H1 (cell line): ENCODE data around the gene ZNF536. TPM values are rescaled to one million over a fixed set of nuclear protein-coding genes. Genes with fewer than 3 reads are reported as not detected.

Experiments
- CHD7 ChIP-seq: fragments of 300-600 bp; sonication (generic); IDR thresholded peaks from 2 replicates; pipeline ENCODE4 v1.7.1; 2012; ENCODE audit warnings: low read length, moderate library complexity, mild to moderate bottlenecking, inconsistent platforms; ENCODE audit not compliant: insufficient replicate concordance
- FOSL1 ChIP-seq: IDR thresholded peaks from 2 replicates; pipeline ENCODE4 v1.6.1; 2011; ENCODE audit warnings: mild to moderate bottlenecking, low read depth, low read length, moderate library complexity; ENCODE audit not compliant: insufficient read depth
- JUND ChIP-seq: IDR thresholded peaks from 2 replicates; pipeline ENCODE4 v1.6.1; 2011; ENCODE audit warnings: mild to moderate bottlenecking, improper control_type of control experiment, low read length
- RNF2 ChIP-seq: fragments of 200-900, 300-1000 bp; sonication (generic); IDR thresholded peaks from 2 replicates; pipeline ENCODE4 v1.7.1; 2016; ENCODE audit warnings: borderline replicate concordance, low read depth, mild to moderate bottlenecking, antibody characterized with exemption, low read length; ENCODE audit not compliant: poor library complexity, severe bottlenecking; ENCODE audit errors: missing control alignments
- SAP30 ChIP-seq: fragments of 300-600 bp; sonication (generic); IDR thresholded peaks from 2 replicates; pipeline ENCODE4 v1.7.1; 2012; ENCODE audit warnings: low read length, moderate library complexity, mild to moderate bottlenecking, inconsistent platforms; ENCODE audit not compliant: insufficient read depth, insufficient replicate concordance
- SP4 ChIP-seq: IDR thresholded peaks from 2 replicates; pipeline ENCODE4 v1.6.1; 2012; ENCODE audit warnings: low read length, inconsistent platforms
- SRF ChIP-seq: IDR thresholded peaks from 2 replicates; pipeline ENCODE4 v1.6.1; 2011; ENCODE audit warnings: mild to moderate bottlenecking, low read depth, low read length, moderate library complexity
- polyA plus RNA-seq, 7 experiments: library from polyadenylated mRNA; depleted of rRNA in 3 of 7; stranded (reverse) in 5 of 7; unstranded in 2 of 7; fragments of >200 nt in 5 of 7; fragments of 200-250 nt in 2 of 7; gene quantifications; 1 replicate in 5 of 7; 2 replicates in 1 of 7; 4 replicates in 1 of 7; pipeline versions ENCODE4 v1.2.1 to v1.2.3, GENCODE V29; 2011 to 2013; ENCODE audit warnings: missing spikeins in 2 of 7, mixed read lengths in 2 of 7
- total RNA-seq: library from RNA; stranded (reverse); fragmentation: NEBNext Ultra II Directional; extraction: Animal tissue kit (Norgen Biotek cat#: 25700); gene quantifications from 2 replicates; pipeline ENCODE4 v1.2.1, GENCODE V29; 2021

ZNF536 gene
- total and polyA plus RNA-seq, 2 of the 8 experiments (the other 6 are each of a cell fraction or from before 2014, with no cell fraction given): 0.09 to 0.11 TPM

- TF ChIP-seq CHD7 (no peak), SAP30 (no peak), RNF2 (no peak), SRF (no peak), FOSL1 (no peak), SP4 (no peak), JUND (no peak)
- TF ChIP-seq, all 59 proteins: peak for 0
Measured at GRCh38 chr19:30584090-30584489, 211.9 kb downstream of the ZNF536 start (continued).
